Measurements from ENCODE around the gene CENPH.

The CENPH gene

GRCh38 chr5:69156456-69156855, 32.9 kb upstream of the CENPH start:
- no peak overlapping the region for H3K9ac ChIP-seq (ENCODE audit: low read length)
- H3K79me2 ChIP-seq (ENCODE audit: insufficient read depth, low read length), result no peaks in the 10 kb centered on the region
- no peaks in the 10 kb centered on the region for H4K20me1 ChIP-seq (ENCODE audit: insufficient read depth, low read length)
- H3K4me2 ChIP-seq (ENCODE audit: low read length), result no peak overlapping the region
- H3K27me3 ChIP-seq (ENCODE audit: insufficient read depth, low read length), result no peaks in the 10 kb centered on the region
- H3K4me3 ChIP-seq (ENCODE audit: low read depth, low read length, poor library complexity, severe bottlenecking), result no peak overlapping the region
- no peak overlapping the region for H3K27ac ChIP-seq (ENCODE audit: low read depth, low read length, poor library complexity, severe bottlenecking)
- H3K9me2 ChIP-seq (ENCODE audit: low read depth, low read length), result no peaks in the 10 kb centered on the region
- no peaks in the 10 kb centered on the region for H3K4me1 ChIP-seq (ENCODE audit: insufficient read depth, low read length, severe bottlenecking)
- no peak for TF ChIP-seq EZH2 (IDR thresholded peaks at IDR 0.05; ENCODE audit: borderline replicate concordance, low read length)
- no peaks in the 10 kb centered on the region for H3F3A ChIP-seq (ENCODE audit: insufficient read depth, low read length)
- no peaks in the 10 kb centered on the region for H3K36me3 ChIP-seq (ENCODE audit: insufficient read depth, low read length)
- no peak overlapping the region for H2AFZ ChIP-seq (ENCODE audit: low read length)
- no peaks in the 10 kb centered on the region for H3K9me3 ChIP-seq (ENCODE audit: low read length)

DNA sequence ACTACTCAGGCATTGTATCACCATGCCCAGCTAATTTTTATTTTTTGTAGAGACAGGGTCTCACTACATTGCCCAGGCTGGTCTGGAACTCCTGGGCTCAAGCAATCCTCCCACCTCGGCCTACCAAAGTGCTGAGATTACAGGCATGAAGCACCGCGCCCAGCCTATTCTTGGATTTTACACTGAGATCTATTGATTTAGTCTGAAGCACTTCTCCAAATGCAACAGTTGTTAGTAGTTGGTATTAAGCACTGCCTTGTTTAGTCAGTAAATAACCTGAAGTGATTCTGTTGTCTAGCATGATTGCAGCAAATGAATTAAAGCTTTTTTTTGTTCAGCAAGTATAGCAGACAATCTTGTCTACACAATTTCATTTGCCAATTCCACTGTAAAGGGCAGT, 31.3 kb upstream of the CENPH start:
- Histone ChIP-seq H3K36me3 (ENCODE audit: insufficient read depth, low read length) (no peaks in the 10 kb centered on the region), H3K27ac (ENCODE audit: low read depth, low read length, poor library complexity, severe bottlenecking) (no peak overlapping the region), H3K9me3 (ENCODE audit: low read length) (no peaks in the 10 kb centered on the region), H3K9me2 (ENCODE audit: low read depth, low read length) (no peaks in the 10 kb centered on the region), H3F3A (ENCODE audit: insufficient read depth, low read length) (no peaks in the 10 kb centered on the region), H3K27me3 (ENCODE audit: insufficient read depth, low read length) (no peaks in the 10 kb centered on the region), H3K4me1 (ENCODE audit: insufficient read depth, low read length, severe bottlenecking) (no peaks in the 10 kb centered on the region), H2AFZ (ENCODE audit: low read length) (no peak overlapping the region), H3K4me2 (ENCODE audit: low read length) (no peak overlapping the region), H4K20me1 (ENCODE audit: insufficient read depth, low read length) (no peaks in the 10 kb centered on the region), H3K79me2 (ENCODE audit: insufficient read depth, low read length) (no peaks in the 10 kb centered on the region), H3K9ac (ENCODE audit: low read length) (no peak overlapping the region), H3K4me3 (ENCODE audit: low read depth, low read length, poor library complexity, severe bottlenecking) (no peak overlapping the region)
- TF ChIP-seq, protein P1, sequence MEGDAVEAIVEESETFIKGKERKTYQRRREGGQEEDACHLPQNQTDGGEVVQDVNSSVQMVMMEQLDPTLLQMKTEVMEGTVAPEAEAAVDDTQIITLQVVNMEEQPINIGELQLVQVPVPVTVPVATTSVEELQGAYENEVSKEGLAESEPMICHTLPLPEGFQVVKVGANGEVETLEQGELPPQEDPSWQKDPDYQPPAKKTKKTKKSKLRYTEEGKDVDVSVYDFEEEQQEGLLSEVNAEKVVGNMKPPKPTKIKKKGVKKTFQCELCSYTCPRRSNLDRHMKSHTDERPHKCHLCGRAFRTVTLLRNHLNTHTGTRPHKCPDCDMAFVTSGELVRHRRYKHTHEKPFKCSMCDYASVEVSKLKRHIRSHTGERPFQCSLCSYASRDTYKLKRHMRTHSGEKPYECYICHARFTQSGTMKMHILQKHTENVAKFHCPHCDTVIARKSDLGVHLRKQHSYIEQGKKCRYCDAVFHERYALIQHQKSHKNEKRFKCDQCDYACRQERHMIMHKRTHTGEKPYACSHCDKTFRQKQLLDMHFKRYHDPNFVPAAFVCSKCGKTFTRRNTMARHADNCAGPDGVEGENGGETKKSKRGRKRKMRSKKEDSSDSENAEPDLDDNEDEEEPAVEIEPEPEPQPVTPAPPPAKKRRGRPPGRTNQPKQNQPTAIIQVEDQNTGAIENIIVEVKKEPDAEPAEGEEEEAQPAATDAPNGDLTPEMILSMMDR (IDR thresholded peaks at IDR 0.05; ENCODE audit: low read length), result no peak
- TF ChIP-seq EZH2 (IDR thresholded peaks at IDR 0.05; ENCODE audit: borderline replicate concordance, low read length), result no peak

DNA sequence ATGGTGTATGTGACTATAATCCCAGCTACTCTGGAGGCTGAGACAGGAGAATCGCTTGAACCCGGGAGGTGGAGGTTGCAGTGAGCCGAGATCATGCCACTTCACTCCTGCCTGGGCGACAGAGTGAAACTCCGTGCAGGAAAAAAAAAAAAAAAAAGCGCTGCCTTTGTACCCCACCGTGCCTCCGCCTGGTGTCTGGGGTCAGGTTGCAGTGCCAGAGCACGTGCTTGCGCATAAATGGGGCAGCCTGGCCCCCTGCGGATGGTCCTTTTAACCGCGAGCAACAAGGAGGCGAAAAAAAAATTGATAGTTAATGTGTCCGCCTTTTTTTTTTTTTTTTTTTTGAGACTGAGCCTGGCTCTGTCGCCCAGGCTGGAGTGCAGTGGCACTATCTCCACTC, 28.7 kb upstream of the CENPH start:
- H3K4me1 ChIP-seq (ENCODE audit: insufficient read depth, low read length, severe bottlenecking), result no peaks in the 10 kb centered on the region

More for the DNA sequence above, 28.7 kb upstream of the CENPH start:
- Histone ChIP-seq H3K4me3 (ENCODE audit: low read depth, low read length, poor library complexity, severe bottlenecking) (no peak overlapping the region), H3K79me2 (ENCODE audit: insufficient read depth, low read length) (no peaks in the 10 kb centered on the region), H3K36me3 (ENCODE audit: insufficient read depth, low read length) (no peaks in the 10 kb centered on the region), H3K4me2 (ENCODE audit: low read length) (no peak overlapping the region), H4K20me1 (ENCODE audit: insufficient read depth, low read length) (no peaks in the 10 kb centered on the region), H3K9ac (ENCODE audit: low read length) (no peak overlapping the region), H3K27me3 (ENCODE audit: insufficient read depth, low read length) (no peaks in the 10 kb centered on the region), H3F3A (ENCODE audit: insufficient read depth, low read length) (no peaks in the 10 kb centered on the region), H2AFZ (ENCODE audit: low read length) (no peak overlapping the region), H3K9me3 (ENCODE audit: low read length) (no peaks in the 10 kb centered on the region), H3K27ac (ENCODE audit: low read depth, low read length, poor library complexity, severe bottlenecking) (no peak overlapping the region), H3K9me2 (ENCODE audit: low read depth, low read length) (no peaks in the 10 kb centered on the region)
- TF ChIP-seq, protein P1 (IDR thresholded peaks at IDR 0.05; ENCODE audit: low read length), result no peak
- no peak for TF ChIP-seq EZH2 (IDR thresholded peaks at IDR 0.05; ENCODE audit: borderline replicate concordance, low read length)
